Head of caudate nucleus (tissue), 42 donors: Measurements from ENCODE around the gene VWA5B2.

Source experiments
- DNase-seq, 42 donors: peaks; one replicate each; pipeline versions ENCODE4 v3.0.0 to v3.0.0-alpha.2; 2020 to 2021; ENCODE audit warnings: mixed read lengths in 7 of 42
- intact Hi-C: fragments of 100-400 bp; cut with DNase I; formaldehyde crosslinking; loops from one replicate; pipeline ENCODE4 v1.15.0; 2022

Gene VWA5B2

DNA sequence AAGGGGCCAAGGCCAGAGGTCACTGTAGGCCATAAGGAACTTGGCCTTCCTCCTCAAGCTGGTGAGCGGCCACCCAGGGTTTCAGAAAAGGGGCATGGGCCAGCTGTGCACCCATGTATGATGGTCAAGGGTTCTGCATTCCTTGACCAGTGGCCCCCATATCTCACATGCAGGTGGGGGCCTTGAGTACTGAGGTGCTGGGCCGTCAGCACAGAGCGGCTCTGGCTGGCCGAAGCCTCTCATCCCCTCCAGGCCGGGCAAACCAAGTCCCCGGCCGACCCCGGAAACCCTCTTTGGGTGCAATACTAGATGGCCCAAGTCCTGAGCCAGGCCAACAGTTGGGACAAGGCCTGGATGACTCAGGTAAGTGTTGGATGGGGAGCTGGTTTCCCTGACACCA is 9.8 kb downstream of the VWA5B2 start:
- no peak for DNase-seq
- intact Hi-C loops, result no loop called here

DNA sequence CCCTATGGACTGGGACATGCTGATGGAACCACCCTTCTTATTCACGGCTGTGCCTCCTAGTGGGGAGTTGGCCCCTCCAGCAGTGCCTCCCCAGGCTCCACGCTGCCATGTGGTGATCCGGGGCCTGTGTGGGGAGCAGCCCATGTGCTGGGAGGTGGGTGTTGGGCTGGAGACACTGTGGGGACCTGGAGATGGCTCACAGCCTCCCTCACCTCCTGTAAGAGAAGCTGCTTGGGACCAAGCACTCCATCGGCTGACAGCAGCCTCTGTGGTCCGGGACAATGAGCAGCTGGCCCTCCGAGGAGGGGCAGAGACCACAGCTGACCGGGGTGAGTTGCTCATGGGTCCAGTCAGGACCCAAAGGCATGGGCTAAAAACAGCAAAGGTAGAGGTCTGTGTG is 10.3 kb downstream of the VWA5B2 start:
- intact Hi-C loops, result no loop called here
- no peak for DNase-seq

- no peak for DNase-seq
- intact Hi-C loops, result no loop called here
These were observed 11.2 kb downstream of the VWA5B2 start for GRCh38 chr3:184240384-184241140.

- intact Hi-C loops, result no loop called here
- no peak for DNase-seq
These were observed 11.7 kb downstream of the VWA5B2 start for GRCh38 chr3:184241141-184241446.

GRCh38 chr3:184241447-184242296 is 12.3 kb downstream of the VWA5B2 start:
- DNase-seq, result no peak
- intact Hi-C loops, result no loop called here

DNA sequence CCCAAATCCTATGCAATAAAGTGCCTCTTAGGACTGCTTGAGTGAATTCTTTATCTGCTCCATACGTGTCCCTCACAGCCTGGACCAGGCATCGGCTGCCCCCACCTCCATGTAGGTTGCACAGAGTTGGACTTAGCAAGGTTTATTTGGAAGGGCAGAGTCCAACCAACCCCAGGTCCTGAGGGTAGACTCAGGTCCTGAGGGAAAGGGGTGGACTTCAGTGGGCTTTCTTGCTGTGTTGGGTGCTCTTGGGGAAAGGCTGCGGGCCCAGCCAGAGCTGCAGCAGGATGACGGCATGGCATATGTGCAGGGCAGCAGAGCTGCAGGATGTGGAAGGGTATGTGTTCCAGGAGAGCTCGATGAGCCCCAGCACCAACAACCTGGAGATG is 12.9 kb downstream of the VWA5B2 start:
- no peak for DNase-seq
- intact Hi-C loops, result no loop called here

DNA sequence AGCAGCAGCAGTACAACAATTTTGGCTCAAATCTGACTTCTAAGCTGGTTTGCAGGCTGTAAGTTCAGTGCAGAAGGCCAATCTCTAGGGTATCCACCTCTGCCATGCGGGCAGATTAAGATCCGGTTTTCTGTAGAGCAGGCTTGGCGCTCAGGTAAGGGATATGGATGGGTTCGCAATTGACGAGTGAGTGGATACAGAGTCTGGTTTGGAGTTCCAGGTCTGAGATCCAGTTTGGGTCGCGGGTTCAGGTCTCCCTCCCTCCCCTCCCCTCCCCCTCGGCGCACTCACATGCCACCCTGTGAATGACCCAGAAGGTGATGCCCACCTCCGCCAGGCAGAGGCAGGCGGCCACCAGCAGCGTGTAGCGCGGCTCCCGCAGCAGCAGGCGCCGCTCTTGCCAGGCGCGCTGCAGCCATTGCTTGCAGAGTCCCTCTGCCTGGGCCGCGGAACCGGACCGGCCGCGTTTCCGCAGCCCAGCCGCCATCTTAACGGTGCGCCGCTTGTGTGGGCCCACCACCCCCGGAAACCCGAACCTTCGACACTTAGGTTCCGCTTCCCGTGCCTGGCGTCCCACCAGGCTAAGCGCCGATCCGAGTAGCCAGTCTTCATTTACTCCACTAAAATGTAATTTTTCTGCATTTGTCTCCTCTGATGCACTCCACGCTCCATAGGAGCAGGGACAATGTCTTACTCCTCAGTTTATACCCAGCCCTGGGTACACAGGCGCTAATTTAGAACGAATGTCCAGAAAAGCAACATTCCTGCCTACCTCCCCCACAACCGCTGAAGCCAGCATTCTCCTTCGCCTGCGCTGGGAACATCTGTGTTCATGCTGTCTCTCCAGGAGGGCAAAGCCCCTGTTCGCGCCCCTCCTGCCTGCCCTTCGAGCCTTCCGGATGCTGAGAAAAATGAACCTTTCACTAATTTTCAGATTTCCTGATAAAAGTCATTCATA is 19.3 kb downstream of the VWA5B2 start, which contains the start of gene ALG3:
TSS of gene ALG3 (minus strand) at position 509 of the 958 bp plus-strand sequence. CDS start at position 487, 22 bp downstream.
- intact Hi-C loops, result loop anchor here (2.0 kb wide), 1 partner anchor 62 kb away; the partner anchor contains the start of gene ABCF3

GRCh38 chr3:184249412-184250166 is 20.2 kb downstream of the VWA5B2 start, which contains the start of gene EEF1AKMT4:
EEF1AKMT4 (plus strand) TSS chr3:184249672; CDS start chr3:184249695, 23 bp downstream.
- intact Hi-C loops, result loop anchor here (2.0 kb wide), 1 partner anchor 63 kb away; the partner anchor contains the start of gene ABCF3
- DNase-seq, result peak; percentile 90 to 98 (median 95)

More for the DNA sequence above, 19.3 kb downstream of the VWA5B2 start, which contains the start of gene ALG3:
- peak; percentile 60 to 94 (median 86) for DNase-seq

GRCh38 chr3:184250167-184250828 is 20.9 kb downstream of the VWA5B2 start:
- DNase-seq, result peak; percentile 52 to 94 (median 87)
- intact Hi-C loops, result no loop called here

- DNase-seq, result no peak
- intact Hi-C loops, result loop anchor here (5.0 kb wide), 1 partner anchor 37 kb away; no protein-coding TSS in a partner anchor
These were observed 26.1 kb downstream of the VWA5B2 start for GRCh38 chr3:184255291-184256039.

GRCh38 chr3:184257083-184257915 is 27.9 kb downstream of the VWA5B2 start:
- intact Hi-C loops, result loop anchor here (5.0 kb wide), 1 partner anchor 35 kb away; no protein-coding TSS in a partner anchor
- peak in 36 of 42 donors; percentile 19 to 81 (median 53) for DNase-seq

- DNase-seq, result no peak
- intact Hi-C loops, result loop anchor here (5.0 kb wide), 1 partner anchor 33 kb away; no protein-coding TSS in a partner anchor
These were observed 29.5 kb downstream of the VWA5B2 start for GRCh38 chr3:184258926-184259325.

DNA sequence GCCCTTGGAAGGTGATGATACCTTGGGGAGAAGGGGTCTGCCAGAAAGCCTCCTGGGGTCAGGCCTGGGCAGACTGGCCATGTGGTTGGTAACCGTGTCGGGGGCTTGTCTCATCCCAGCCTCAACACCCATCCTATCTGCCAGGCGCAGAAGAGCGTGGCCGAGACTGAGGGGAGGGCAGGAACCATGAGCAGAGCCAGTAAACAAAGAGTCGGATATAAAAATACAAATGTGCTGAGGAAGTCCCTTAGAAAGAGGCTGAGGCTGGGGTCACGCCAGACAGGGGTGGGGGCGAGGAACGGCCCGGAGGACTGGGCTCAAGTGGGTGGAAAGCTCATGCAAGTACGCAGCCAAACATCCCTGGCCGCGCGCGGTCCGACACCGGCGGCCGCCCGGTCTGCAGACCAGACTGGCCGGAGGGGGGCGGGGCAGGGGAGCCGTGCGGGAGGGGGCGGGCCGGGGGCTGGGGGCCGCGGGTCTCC is 30.1 kb downstream of the VWA5B2 start:
- intact Hi-C loops, result loop anchor here (5.0 kb wide), 1 partner anchor 33 kb away; no protein-coding TSS in a partner anchor
- no peak for DNase-seq

DNA sequence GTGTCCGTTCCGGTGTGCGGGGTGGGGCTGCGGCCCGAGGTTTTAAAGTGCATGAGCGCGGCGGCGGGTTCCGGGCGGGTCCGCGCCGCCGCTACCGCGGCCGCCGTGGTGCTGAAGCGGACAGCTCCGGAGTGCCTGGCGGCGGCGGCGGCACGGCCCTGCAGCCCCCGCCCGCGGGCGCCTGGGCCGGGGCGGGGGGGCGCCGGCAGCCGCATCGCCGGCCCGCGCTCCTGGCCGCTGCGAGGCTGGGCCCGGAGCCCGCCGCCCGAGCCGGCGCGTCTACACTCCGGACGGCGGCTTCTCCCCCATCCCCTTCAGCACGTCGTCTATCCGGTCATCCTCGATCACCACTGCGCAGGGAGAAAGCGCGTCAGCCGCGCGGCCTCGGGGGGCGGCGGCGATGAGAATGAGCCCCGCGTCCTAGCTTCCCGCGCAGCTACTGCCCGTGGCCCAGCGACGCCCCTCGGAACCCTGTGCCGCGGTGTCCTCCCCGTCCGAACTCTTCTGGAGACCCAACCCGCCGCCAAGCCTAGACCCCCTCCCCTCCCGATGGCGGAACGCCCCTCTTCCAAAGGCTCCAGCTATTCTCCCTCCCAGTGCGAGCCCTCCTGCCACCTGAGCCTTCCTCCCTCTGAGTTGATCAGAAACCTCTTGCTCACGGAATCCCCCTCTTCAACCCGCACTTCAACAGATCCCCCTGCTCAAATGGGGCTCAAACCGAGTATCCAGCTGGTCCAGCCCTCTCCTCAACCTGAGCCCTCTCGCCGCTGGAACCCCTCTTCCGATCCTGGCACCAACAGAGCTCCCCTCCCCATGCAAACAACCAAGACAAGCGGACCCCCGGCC is 30.7 kb downstream of the VWA5B2 start:
- peak in 22 of 42 donors; percentile 23 to 76 (median 55) for DNase-seq
- intact Hi-C loops, result loop anchor here (5.0 kb wide), 1 partner anchor 32 kb away; no protein-coding TSS in a partner anchor
